ENCODE results near the gene NADK2. TPM values are rescaled to one million over a fixed set of nuclear protein-coding genes. Genes with fewer than 3 reads are reported as not detected.

Gene NADK2
- total RNA-seq, 1 experiment from 2014 or later, result 12.2 TPM

GRCh38 chr5:36264202-36264760 lies 22.6 kb upstream of the NADK2 start:
- H2BK15ac ChIP-seq (ENCODE audit: low read depth, low read length), result no peak overlapping the region
- no peak for TF ChIP-seq CTCF (conservative IDR thresholded peaks at IDR 0.05)
- H3K4me2 ChIP-seq (ENCODE audit: insufficient read depth, insufficient read length, low read length), result no peak overlapping the region
- no peak for DNase-seq
- no peak overlapping the region for H3K27ac ChIP-seq (ENCODE audit: insufficient read length, low read depth, low read length)
- H3K27me3 ChIP-seq (ENCODE audit: insufficient read depth, low read length), result no peaks in the 10 kb centered on the region
- H4K8ac ChIP-seq (replicated peaks; ENCODE audit: insufficient read length, low read depth, low read length), result no peak overlapping the region
- H3K14ac ChIP-seq (ENCODE audit: insufficient read depth, low read length), result no peak overlapping the region
- no peaks in the 10 kb centered on the region for H3K9me3 ChIP-seq (ENCODE audit: control insufficient read depth, low read depth, low read length)
- H4K5ac ChIP-seq (ENCODE audit: insufficient read length, low read depth, low read length), result no peak overlapping the region
- H3K4me1 ChIP-seq (ENCODE audit: insufficient read depth, low read length), result no peaks in the 10 kb centered on the region
- H3K9ac ChIP-seq (ENCODE audit: extremely low read depth, insufficient read length, low read length), result no peak overlapping the region
- H3K23ac ChIP-seq (ENCODE audit: insufficient read length, low read depth, low read length), result no peak overlapping the region
- no peak overlapping the region for H3T11ph ChIP-seq (ENCODE audit: low read length)
- Mint-ChIP-seq H3K9me3 (no peaks in the 10 kb centered on the region; a peak in 2 of 5 replicates), H3K4me1 (no peaks in the 10 kb centered on the region), H3K27ac (no peak overlapping the region; a peak in 1 of 7 replicates), H3K36me3 (ENCODE audit: insufficient read depth in 1 of 3, low read depth in 3 of 3) (no peaks in the 10 kb centered on the region), H3K27me3 (ENCODE audit: low read depth) (peaks cover 4% of the 10 kb centered on the region; the same call in 1 of the 2 replicates), H3K4me3 (no peak overlapping the region)
- no peak overlapping the region for H3K4ac ChIP-seq (ENCODE audit: low read depth, low read length)
- no peak overlapping the region for H2AK5ac ChIP-seq (ENCODE audit: insufficient read length, low read length)
- H3K23me2 ChIP-seq (ENCODE audit: insufficient read length, low read depth, low read length, poor library complexity, severe bottlenecking), result no peaks in the 10 kb centered on the region
- H2BK12ac ChIP-seq (ENCODE audit: insufficient read length, low read depth, low read length), result no peak overlapping the region
- H4K20me1 ChIP-seq (ENCODE audit: control insufficient read depth, insufficient read depth, insufficient read length), result no peaks in the 10 kb centered on the region
- no peak overlapping the region for H3K18ac ChIP-seq (ENCODE audit: insufficient read length, low read depth, low read length)
- no peak overlapping the region for H3K56ac ChIP-seq (ENCODE audit: insufficient read length, low read depth, low read length)
- H2BK5ac ChIP-seq (ENCODE audit: insufficient read length, low read length), result no peak overlapping the region
- no peak overlapping the region for H2BK120ac ChIP-seq (ENCODE audit: low read depth, low read length, poor library complexity, severe bottlenecking)
- H2AFZ ChIP-seq (ENCODE audit: low read length), result no peak overlapping the region
- H4K91ac ChIP-seq (ENCODE audit: insufficient read length, low read depth, low read length), result no peak overlapping the region
- H2BK20ac ChIP-seq (ENCODE audit: low read depth, low read length, poor library complexity, severe bottlenecking), result no peak overlapping the region
- no CpG with 5 or more reads among the region's 4 CpGs for WGBS (ENCODE audit: extremely low coverage, insufficient read length, low lambda C conversion rate)
- H3K79me2 ChIP-seq (ENCODE audit: insufficient read depth, low read length), result no peaks in the 10 kb centered on the region
- no peaks in the 10 kb centered on the region for H3K79me1 ChIP-seq (ENCODE audit: insufficient read depth, low read depth, low read length, poor library complexity, severe bottlenecking)
